Activated CD4-positive, alpha-beta T cell treated with anti-CD3 and anti-CD28 coated beads for 1 hour (primary cell): Measurements from ENCODE around the gene ALDH4A1.
A peak's percentile ranks its signal among the peaks of the same experiment; 100 is the strongest.

Experiments
- DNase-seq: peaks from one replicate; pipeline ENCODE4 v3.0.0-alpha.2; 2020

ALDH4A1 gene

GRCh38 chr1:18922319-18922726 lies 20.0 kb upstream of the ALDH4A1 start:
- DNase-seq, result no peak

- no peak for DNase-seq
Measured at GRCh38 chr1:18921516-18922251, 19.3 kb upstream of the ALDH4A1 start.

DNA sequence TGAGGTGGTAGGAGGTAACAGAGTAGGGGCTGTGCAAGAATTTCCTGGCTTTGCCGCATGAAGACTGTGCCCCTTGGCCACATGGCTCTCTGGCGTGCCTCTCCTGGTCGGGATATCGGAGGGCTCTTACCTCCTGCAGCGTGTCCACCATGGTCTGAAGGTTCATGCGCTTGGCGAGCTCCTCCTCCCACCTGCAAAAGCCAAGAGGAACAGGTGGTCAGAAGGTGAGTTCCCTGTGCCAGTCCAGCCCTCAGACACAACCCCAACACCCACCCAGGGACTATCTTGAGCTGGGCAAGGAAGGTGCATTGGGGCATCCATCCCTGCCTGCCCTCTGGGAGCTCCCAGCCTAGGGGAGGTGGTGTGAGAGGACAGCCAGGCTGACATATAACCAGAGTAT lies 18.6 kb upstream of the ALDH4A1 start:
- no peak for DNase-seq

- no peak for DNase-seq
Measured at GRCh38 chr1:18919956-18920355, 17.6 kb upstream of the ALDH4A1 start.

GRCh38 chr1:18919197-18919905 lies 17.0 kb upstream of the ALDH4A1 start:
- DNase-seq, result no peak

DNA sequence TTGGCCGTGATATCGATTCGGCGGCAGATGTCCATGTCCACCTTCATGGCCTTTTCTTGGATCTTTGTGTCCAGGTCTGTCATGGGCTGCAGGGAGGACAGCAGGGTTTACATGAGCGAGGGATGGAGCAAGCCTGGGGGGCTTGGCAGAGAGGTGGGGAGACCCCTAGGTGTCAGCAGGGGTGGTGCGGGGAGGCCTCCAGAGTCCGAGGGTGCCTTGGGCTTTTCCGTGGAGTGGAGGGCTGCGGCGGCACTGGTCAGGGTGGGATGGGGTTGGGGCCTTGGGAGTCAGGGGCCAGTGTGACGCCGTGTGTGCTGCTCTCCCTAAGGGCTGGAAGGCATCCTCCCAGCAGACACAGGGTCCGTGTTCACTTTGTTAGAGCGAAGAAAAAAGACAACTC lies 16.1 kb upstream of the ALDH4A1 start:
- no peak for DNase-seq

- no peak for DNase-seq
Measured at GRCh38 chr1:18917071-18917799, 14.9 kb upstream of the ALDH4A1 start.

GRCh38 chr1:18915341-18915740 lies 13.0 kb upstream of the ALDH4A1 start:
- DNase-seq, result no peak

GRCh38 chr1:18913065-18913835 lies 10.9 kb upstream of the ALDH4A1 start:
- DNase-seq, result peak; percentile 62

DNA sequence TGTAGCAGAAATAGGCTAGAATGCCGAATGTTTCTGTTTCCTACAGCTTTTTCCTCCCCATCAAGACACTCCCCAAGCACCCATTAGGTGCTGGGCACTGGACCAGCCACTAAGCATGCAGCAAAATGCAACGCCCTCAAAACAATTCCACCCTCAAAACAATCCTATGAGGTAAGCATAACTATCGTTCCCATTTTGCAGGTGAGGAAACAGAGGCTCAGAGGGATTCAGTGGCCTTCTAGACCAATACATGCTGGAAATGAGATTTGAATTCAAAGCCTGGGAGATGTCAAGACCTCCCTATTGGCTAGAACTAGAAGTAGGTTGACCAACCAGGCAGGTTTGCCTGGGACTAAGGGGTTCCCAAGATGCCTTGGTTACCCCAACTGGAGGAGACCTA lies 10.2 kb upstream of the ALDH4A1 start:
- no peak for DNase-seq

DNA sequence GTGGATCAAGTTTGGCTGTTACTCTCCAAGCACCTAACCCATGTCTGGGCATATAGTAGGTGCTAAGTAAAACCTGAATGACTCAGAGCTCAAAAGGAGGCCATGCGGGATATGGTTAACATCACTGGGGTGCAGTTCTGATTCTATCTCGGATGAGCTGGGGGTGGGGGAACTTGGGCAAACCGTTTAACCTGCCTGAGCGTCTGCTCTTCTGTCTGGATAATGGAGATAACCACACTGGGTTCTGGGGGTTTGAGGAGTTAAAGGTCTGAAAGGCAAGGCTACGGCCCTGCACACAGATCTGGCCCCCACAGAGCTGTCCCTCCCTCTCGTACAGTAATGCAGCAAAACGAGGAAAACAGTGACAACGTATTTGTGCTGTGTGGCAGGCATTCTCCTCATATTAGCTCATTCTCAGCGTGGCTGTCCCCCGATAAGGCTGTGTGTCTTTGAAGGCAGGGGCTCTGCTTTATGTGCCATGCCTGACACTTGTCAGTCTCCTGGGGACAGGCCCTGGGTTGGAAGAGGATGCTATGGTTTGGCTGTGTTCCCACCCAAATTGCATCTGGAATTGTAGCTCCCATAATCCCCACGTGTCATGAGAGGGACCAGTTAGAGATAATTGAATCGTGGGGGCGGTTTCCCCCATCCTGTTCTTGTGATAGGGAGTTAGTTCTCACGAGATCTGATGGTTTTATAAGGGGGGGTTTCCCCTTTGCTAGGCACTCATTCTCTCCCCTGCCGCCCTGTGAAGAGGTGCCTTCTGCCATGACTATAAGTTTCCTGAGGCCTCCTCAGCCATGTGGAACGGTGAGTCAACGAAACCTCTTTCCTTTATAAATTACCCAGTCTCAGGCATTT lies 6.8 kb upstream of the ALDH4A1 start:
- DNase-seq, result no peak

GRCh38 chr1:18907917-18908845 lies 5.8 kb upstream of the ALDH4A1 start:
- DNase-seq, result no peak

- peak; percentile 28 for DNase-seq
Measured at GRCh38 chr1:18907021-18907916, 4.9 kb upstream of the ALDH4A1 start.

GRCh38 chr1:18903291-18903756 lies 969 bp upstream of the ALDH4A1 start:
- no peak for DNase-seq

DNA sequence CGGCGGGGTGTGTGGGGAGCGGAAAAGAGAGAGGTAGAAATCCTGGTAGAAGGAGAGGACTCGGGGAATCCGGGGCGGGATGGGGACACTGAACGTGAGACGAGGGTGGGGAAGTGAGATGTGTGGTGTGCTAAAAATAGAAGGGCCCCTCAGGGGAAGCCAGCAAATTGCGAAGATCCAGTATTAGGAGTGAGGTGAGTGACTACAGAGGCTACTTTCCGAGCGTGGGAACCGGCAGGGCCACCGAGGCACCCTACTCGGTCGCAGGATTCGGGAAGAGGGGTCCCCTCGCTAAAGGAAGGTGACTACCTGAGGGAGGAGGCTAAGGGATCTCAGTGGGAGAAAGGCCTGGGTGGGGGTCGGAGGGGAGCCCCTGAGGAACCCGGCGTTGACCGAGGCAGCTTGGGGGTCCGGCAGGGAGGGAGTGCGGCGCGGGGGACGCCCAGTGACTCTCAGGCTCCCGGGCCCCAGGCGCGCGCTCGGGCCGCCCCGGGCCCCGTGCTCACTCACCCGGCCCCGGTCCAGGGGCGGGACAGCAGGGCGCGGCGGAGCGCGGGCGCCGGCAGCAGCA lies 318 bp downstream of the ALDH4A1 start:
- no peak for DNase-seq

GRCh38 chr1:18901147-18901951 lies 1.0 kb downstream of the ALDH4A1 start:
- DNase-seq, result no peak

- no peak for DNase-seq
Measured at GRCh38 chr1:18900303-18900841, 2.0 kb downstream of the ALDH4A1 start.
